Activated CD4-positive, CD25-positive, alpha-beta regulatory T cell treated with anti-CD3 and anti-CD28 coated beads, Interleukin-2, amount 50 U/mL, for 16 hours (primary cell): ENCODE results near the gene LILRB1.
"Not testable (repeated sequence)": the region's sequence is repeated elsewhere in the genome, so short reads cannot be mapped to it uniquely, and the experiment has no call there.

Experiments used
- DNase-seq: peaks from one replicate; pipeline ENCODE4 v3.0.0-alpha.2; 2020; ENCODE audit warnings: low read depth, low spot score

LILRB1 gene

DNA sequence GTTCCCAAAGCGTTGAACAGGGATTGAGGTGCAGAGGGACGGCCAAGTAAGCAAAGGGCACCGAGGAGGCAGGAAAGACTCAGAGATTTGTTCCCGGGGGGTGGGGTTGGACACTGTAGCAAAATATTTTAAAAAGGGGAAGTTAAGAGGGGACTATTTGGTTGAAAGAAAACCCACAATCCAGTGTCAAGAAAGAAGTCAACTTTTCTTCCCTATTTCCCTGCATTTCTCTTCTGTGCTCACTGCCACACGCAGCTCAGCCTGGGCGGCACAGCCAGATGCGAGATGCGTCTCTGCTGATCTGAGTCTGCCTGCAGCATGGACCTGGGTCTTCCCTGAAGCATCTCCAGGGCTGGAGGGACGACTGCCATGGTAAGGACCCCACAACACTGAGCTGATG lies at the start of gene LILRB1:
TSS of gene LILRB1 (plus strand) at position 223 of the 400 bp plus-strand sequence. CDS start 590 bp downstream, outside the sequence.
- not testable (repeated sequence) for DNase-seq

DNA sequence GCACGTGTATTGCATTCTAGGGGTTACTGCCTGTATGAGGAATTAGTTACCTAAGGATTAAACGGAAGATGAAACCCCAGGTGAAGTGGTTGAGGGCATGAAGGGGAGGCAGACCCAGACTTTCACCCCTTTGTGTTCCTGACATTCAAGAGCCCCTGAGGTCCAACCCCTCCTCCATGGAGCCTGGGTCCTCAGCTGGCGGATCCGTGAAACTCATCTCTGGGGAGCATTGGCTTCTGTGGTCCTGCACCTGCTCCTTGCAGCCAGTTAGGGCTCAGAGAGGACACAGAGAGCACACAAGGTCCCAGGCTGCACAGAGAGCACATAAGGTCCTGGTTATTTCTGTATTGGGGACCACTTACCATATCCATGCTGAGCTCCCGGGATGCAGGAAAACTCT lies 43.9 kb upstream of the LILRB1 start:
- no peak for DNase-seq

DNA sequence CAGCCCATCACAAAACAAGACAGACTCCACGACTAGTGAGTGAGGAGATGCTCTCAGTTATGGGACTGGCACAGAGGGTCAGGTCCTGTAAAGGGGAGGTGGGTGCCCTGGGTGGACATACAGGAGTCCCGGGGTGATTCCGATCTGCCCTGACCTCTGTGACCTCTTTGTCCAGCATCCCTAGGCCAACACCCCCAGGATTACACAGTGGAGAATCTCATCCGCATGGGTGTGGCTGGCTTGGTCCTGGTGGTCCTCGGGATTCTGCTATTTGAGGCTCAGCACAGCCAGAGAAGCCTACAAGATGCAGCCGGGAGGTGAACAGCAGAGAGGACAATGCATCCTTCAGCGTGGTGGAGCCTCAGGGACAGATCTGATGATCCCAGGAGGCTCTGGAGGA lies 43.3 kb upstream of the LILRB1 start:
- no peak for DNase-seq

DNA sequence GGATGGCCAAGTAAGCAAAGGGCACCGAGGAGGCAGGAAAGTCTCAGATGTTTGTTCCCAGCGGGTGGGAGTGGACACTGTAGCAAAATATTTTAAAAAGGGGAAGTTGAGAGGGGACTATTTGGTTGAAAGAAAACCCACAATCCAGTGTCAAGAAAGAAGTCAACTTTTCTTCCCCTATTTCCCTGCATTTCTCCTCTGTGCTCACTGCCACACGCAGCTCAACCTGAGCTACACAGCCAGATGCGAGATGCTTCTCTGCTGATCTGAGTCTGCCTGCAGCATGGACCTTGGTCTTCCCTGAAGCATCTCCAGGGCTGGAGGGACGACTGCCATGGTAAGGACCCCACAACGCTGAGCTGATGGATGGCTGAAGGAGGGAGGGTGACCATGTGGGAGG lies 36.8 kb upstream of the LILRB1 start, which contains the start of gene LILRA1:
TSS of gene LILRA1 (plus strand) at position 188 of the 400 bp plus-strand sequence. CDS start 613 bp downstream, outside the sequence.
- DNase-seq = not testable (repeated sequence)

DNA sequence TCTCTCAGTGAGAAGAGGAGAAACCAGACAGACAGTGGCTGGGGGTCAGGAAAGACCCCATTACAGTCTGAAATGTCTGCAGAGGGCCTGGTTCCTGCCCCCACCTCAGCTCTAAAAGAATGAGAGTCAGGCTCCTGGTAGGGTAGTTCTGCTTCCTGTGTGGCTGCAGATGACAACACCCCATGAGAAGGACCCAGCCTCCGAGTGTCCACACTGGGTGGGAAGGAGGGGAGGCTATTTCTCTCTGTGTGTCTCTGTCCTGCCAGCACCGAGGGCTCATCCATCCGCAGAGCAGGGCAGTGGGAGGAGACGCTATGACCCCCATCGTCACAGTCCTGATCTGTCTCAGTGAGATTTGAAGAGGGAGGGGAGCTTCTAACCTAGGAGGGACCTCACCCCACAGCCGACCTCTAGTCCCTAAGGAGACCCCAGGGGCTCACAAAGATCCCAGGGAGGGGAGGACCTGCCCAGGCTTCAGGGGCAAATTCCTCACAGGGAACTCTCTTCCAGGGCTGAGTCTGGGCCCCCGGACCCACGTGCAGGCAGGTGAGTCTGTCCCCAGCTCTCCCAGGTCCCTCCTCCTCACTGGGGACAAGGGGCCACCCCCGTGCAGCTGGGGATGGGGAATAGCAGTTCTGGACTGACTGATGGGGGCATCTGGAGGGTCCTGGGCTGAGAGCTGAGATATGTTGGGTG lies 36.2 kb upstream of the LILRB1 start:
- not testable (repeated sequence) for DNase-seq

DNA sequence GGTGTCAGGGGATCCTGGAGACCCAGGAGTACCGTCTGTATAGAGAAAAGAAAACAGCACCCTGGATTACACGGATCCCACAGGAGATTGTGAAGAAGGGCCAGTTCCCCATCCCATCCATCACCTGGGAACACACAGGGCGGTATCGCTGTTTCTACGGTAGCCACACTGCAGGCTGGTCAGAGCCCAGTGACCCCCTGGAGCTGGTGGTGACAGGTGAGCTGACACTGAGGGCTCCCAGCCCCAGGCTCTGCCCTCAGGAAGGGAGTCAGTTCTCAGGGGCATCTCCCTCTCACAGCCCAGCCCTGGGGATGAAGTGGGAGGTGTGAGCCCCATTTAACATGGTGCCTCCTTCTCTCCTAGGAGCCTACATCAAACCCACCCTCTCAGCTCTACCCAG lies 35.5 kb upstream of the LILRB1 start:
- DNase-seq = no peak

DNA sequence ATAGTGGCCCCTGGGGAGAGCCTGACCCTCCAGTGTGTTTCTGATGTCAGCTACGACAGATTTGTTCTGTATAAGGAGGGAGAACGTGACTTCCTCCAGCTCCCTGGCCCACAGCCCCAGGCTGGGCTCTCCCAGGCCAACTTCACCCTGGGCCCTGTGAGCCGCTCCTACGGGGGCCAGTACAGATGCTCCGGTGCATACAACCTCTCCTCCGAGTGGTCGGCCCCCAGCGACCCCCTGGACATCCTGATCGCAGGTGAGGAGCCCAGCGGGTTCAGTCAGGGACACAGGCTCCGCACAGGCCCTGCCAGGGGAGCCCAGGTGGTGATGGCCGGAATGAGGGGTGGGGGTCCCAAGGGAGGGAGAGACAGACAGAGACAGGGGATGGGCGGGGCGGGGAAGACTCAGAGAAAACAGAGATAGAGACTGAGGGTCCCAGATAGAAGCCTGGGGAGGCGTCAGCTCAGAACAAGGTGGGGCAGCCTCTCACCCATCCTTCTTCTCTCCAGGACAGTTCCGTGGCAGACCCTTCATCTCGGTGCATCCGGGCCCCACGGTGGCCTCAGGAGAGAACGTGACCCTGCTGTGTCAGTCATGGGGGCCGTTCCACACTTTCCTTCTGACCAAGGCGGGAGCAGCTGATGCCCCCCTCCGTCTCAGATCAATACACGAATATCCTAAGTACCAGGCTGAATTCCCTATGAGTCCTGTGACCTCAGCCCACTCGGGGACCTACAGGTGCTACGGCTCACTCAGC lies 34.4 kb upstream of the LILRB1 start:
- DNase-seq = not testable (repeated sequence)

DNA sequence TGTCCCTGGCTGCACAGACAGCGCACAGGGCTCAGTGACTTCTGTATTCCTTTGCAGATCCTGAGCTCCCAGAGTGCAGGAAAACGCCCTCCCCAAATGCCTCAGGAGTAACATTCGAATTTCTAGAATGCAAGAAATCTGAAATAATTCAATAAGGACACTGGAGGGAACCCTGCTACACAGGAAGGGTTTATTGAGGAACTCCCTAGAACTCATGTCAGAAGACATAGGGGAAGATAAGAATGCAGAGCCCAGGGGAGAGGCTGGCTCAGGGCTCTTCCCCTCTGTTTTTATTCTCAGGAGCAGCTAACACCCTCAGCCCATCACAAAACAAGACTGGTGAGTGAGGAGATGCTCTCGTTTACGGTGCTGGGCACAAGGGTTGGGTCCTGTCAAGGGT lies 30.1 kb upstream of the LILRB1 start:
- no peak for DNase-seq

DNA sequence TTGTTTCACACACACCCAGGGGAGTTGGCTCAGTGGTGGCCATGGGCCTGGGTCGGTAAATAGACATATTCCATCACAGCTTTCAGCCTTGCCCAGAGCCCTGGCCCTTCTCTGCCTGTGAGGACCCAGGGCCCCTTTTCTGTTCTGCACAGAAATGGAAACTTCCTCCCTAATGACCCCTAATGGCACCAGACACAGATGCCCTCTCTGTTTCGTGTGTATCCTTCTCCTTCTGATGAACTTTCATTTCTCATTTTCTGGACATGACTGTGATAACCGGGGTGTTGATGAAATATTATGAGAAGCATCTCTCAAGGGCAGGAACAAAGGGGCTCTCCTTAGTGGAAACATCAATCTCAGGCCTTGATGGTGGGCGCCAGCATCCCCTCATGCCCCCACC lies 24.1 kb upstream of the LILRB1 start:
- no peak for DNase-seq

DNA sequence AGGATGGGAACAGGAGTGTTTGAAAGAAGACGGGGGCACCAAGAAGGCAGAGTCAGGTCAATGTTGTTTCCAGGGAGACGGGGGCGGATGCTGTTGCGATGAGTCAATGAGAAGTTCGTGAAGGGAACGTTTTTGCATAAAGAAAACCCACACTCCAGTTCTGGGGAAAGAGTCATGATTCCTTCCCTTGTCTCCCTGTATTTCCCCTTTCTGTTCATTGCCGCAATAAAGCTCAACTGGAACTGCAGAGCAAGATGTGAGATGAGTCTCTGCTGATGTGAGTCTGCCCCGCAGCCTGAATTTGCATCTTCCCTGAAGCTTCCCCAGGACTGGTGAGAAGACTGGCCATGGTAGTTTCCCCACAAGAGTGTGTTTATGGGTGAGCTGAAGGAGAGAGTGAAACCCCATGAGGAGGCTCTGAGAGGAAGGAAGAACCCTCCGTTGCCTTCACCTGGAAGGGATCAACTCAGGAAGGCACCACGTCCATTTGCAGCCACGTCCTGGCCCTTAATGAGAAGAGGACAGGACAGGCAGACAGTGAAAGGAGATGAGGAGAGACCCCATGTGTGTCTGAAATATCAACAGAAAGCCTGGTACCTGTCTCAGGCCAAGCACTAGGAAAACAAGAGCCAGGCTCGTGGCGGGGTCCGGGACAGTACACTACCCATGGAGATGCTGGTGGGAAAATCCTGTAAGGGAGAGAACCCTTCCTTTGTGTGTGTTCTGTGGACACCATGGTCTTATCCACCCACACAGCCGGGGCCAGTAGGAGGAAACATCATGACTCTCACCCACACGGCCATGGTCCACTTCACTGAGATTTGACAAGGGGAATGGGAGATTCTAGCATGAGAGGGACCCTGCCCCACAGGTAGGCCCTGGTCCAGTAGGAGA lies 23.1 kb upstream of the LILRB1 start:
- DNase-seq = no peak

DNA sequence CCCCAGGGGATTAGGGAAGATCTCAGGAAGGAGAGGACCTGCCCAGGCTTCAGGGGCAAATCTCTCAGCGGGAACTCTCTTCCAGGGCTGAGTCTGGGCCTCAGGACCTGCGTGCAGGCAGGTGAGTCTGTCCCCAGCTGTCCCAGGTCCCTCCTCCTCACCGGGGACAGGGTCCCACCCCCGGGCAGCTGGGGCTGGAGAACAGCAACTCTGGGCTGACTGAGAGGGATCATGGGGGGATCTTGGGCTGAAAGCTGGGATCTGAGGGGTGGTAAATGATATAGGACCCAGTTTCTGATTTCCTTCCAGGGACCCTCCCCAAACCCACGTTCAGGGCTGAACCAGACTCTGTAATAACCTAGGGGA lies 22.5 kb upstream of the LILRB1 start:
- no peak for DNase-seq

DNA sequence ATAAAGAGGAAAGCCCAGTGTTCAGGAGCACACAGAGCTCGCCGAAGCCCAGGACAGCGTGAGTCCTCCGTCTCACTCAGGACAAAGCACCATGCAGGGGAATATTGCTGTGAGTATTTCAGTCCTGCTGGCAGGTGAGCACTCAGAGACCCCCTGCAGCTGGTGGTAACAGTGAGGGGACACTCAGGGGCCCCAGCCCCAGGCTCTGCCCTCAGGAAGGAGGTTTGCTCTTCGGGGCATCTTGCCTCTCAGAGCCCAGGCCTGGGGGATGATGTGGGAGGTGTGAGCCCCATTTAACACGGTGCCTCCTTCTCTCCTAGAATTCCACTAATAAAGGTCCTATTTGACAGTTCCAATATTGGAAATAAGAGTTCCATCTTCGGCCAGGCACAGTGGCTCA lies 22.1 kb upstream of the LILRB1 start:
- DNase-seq = no peak

DNA sequence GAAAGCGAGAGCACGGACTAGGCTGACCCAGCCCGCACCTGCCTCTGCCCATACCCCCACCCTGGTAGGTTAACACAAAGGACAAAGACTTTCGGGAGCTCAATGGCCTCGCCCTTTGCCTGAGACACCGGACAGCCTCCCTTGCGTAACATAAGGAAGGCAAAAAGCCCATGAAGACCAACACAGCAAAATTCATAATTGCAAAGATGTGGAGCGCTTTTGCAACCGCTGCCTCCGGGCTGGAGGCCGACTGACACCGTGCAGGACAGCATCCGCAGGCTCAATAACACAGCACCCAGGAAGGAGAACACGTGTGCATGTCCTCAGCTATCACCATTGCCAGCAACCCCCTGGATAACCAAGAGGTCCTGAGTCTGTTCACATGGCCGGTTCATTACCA lies 21.5 kb upstream of the LILRB1 start:
- no peak for DNase-seq

DNA sequence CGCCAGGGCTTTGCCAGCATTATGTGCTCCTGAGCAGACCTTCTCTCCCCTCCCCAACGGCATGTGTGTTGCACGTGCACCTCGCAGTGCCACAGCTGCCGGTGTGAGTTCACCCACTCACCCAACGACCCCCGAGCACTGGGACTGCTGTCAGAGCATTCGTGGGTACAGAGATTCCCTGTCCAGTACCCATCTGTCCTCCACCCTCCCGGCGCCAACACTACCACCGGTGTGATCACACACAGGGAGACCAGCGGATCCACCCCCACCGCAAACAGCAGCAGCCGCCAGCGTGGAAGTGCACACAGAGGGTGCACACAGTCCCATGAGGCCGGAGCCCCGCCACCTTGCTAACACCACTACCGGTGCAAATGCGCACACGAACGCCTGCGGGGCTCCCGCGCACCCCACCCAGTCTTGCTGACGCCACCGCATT lies 20.9 kb upstream of the LILRB1 start:
- no peak for DNase-seq

DNA sequence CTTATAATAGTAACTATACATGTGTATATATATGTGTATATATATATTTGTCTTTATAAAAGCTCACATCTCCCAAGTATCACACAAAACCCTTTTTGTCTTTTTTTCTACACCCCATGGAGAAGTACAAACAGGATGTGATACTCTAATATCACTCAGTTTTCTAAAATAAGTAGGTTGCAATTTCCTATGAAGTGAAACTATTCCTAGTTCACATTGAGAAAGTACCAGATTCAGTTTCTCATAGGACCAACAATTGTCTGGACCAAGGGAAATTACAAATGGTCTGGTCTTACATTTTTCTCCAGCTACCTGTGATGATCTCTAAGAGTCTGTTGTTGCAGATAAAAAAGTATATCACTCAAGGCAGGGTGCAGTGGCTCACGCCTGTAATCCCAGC lies 17.9 kb upstream of the LILRB1 start:
- no peak for DNase-seq

DNA sequence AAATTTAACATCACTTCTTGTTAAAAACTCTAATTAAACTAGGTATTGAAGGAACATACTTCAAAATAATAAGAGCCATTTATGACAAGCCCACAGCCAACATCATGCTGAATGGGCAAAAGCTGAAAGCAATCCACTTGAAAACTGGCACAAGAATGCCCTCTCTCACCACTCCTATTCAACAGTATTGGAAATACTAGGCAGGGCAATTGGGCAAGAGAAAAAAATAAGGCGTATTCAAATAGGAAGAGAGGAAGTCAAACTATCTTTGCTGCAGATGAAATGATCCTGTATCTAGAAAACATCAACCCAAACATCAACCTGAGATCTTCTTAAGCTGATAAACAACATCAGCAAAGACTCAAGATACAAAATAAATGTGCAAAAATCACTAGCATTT lies 15.6 kb upstream of the LILRB1 start:
- no peak for DNase-seq

DNA sequence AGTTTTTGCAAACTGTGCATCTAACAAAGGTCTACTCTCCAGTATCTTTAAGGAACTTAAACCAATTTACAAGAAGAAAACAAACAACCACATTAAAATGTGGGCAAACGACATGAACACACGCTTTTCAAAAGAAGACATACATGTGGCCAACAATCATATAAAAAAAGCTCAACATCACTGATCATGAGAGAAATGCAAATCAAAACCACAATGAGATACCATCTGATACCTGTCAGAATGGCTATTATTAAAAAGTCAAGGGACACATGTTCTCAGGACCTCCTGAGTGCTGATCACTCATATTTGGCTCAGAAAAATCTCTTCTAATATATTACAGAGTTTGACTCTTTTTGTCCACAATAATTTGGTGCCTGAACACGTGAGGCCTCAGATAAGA lies 14.2 kb upstream of the LILRB1 start:
- no peak for DNase-seq

DNA sequence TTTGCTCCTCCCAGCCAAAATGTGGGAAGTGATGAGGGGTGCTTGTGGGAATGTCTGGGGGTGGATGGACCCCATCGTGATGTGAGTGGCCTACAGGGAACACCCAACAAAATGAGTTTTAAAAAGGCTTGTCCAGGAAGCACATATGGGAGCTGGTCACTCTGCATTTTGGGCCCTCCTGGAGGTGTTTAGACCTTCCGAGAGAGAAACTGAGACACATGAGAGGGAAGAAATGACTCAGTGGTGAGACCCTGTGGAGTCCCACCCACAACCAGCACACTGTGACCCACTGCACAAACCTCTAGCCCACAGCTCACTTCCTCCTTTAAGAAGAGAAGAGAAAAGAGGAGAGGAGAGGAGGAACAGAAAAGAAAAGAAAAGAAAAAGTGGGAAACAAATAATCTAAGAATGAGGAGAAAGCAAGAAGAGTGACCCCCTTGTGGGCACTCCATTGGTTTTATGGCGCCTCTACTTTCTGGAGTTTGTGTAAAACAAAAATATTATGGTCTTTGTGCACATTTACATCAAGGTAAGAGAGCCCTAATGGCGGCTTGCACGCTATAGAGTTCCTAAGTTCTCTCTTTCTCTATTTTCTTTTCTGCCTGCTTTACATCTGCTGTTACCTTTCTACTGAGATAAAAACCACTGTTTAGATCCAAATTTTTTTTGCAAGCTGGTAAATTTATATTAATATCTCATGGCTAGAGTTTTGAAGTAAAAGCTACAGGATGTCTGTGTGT lies 13.3 kb upstream of the LILRB1 start:
- DNase-seq = no peak

DNA sequence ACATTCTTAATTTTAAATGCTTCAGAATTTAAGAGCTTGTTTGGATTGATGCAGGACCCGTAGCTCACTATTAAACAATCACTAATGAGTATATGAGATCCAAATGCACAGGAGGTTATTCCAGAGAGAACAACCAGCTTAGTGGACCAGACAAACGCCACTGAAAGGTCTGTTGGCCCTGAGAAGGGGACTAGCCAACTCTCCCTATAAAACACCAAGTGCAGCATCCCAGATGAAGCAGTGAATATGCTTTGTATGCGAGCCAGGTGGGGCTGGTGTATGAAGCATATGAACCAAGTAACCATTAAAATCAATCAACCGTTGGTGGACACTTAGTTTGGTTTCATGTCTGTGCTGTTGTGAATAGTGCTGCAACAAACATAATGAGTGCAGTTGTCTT lies 9.8 kb upstream of the LILRB1 start:
- DNase-seq = no peak

DNA sequence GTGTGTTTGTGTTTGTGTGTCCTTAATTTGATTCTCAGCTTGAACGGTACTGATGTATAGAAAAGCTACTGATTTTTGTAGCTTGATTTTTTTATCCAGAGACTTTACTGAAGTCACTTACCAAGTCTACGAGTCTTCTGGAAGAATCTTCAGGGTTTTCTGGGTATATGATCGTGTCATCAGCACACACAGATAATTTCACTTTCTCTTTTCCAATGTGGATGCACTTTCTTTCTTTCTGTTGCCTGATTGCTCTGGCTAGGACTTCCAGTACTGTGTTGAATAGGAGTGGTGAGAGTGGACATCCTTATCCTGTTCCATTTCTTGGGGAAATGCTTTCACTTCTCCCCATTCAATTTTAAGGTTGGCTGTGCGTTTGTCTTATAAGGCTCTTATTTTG lies 7.9 kb upstream of the LILRB1 start:
- no peak for DNase-seq

DNA sequence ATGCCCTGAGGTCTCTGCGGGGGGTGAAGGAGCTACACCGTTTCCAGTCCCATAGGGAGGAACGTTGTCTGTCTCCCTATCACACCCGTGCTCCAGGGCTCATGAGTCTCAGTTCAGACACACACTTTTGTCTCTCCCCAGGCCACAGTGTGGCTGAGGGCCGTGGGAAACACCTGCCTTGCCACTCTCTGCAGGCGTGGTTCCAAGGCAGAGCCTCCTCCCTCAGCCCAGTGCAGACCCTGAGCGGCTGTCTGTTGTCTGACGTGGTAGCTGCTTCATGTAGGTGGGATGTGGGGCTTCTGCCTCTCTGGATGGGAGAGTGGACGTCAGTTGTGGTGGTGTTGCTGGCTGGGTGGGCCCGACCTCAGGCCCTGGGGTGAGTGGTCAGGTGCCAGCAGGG lies 6.0 kb upstream of the LILRB1 start:
- not testable (repeated sequence) for DNase-seq
